Esophagus squamous epithelium (tissue), 5 donors: ENCODE results near the gene DIDO1. TPM values are rescaled to one million over a fixed set of nuclear protein-coding genes. Genes with fewer than 3 reads are reported as not detected.

Experiments used
- DNase-seq: peaks from one replicate; lab custom pipeline; 2025; lab: John Stamatoyannopoulos, UW
- H3K27ac ChIP-seq, 4 donors: fragments of 200-600 bp; sonication (generic); one replicate each; pipeline ENCODE4 v1.5.1; 2016 to 2019; ENCODE audit warnings: mild to moderate bottlenecking in 1 of 4
- H3K27me3 ChIP-seq, 4 donors: fragments of 200-600 bp; sonication (generic); 1 replicate in 3 of 4; 2 replicates in 1 of 4; pipeline versions ENCODE4 v1.5.1 to v1.6.0; 2017 to 2021; ENCODE audit warnings: antibody characterized with exemption in 1 of 4
- H3K36me3 ChIP-seq, 3 donors: fragments of 200-600 bp; sonication (generic); one replicate each; pipeline ENCODE4 v1.5.1; 2016 to 2019
- H3K4me1 ChIP-seq, 3 donors: fragments of 200-600 bp; sonication (generic); one replicate each; pipeline ENCODE4 v1.5.1; 2017 to 2019
- H3K4me3 ChIP-seq, 4 donors: fragments of 200-600 bp; sonication (generic); 1 replicate in 3 of 4; 2 replicates in 1 of 4; pipeline ENCODE4 v1.5.1; 2016 to 2019; ENCODE audit warnings: mild to moderate bottlenecking in 2 of 4, moderate library complexity in 1 of 4
- H3K9me3 ChIP-seq, 3 donors: fragments of 200-600 bp; sonication (generic); one replicate each; pipeline ENCODE4 v1.5.1; 2016 to 2019
- CTCF ChIP-seq, 6 experiments: fragments of 450-650 bp in 4 of 6; fragments of 200-600 bp in 2 of 6; sonication (generic) in 2 of 6; IDR thresholded peaks; one replicate each; pipeline ENCODE4 v1.5.1; 2016 to 2019; ENCODE audit warnings: antibody characterized with exemption in 6 of 6, mild to moderate bottlenecking in 4 of 6, moderate library complexity in 4 of 6
- POLR2A ChIP-seq, 4 donors: fragments of 450-650 bp; IDR thresholded peaks; one replicate each; pipeline ENCODE4 v1.6.1; 2017; ENCODE audit warnings: antibody characterized with exemption in 4 of 4, mild to moderate bottlenecking in 4 of 4, moderate library complexity in 3 of 4
- WGBS, 2 donors: methylation state at CpG; one replicate each; pipeline ENCODE4 v1.1.5; 2018; 5-methylcytosine and 5-hydroxymethylcytosine counted together
- intact Hi-C: fragments of 100-400 bp; cut with DNase I; formaldehyde crosslinking; loops from one replicate; pipeline ENCODE4 v1.15.0; 2022
- total RNA-seq, 4 donors: library from RNA; depleted of rRNA; stranded (reverse); fragments of >200 nt; gene quantifications; one replicate each; pipeline ENCODE4 v1.1.0, GENCODE V29; 2016
- donor health status: DM: yes; HTN: yes; CAD: no.

The DIDO1 gene
- total RNA-seq, 4 donors from 2014 or later = 27.6 to 57.8 (median 36.7) TPM

- H3K27ac ChIP-seq = peak overlapping the region; percentile 97 to 100 (median 98)
- 0% methylated on average over 1 to 2 of the region's 92 CpGs for WGBS, 2 donors
- H3K4me1 ChIP-seq = peaks cover 32 to 82% (median 39%) of the 10 kb centered on the region in 3 donors
- peak; percentile 79 for DNase-seq
- H3K27me3 ChIP-seq = no peaks in the 10 kb centered on the region
- no peaks in the 10 kb centered on the region for H3K9me3 ChIP-seq
- peaks cover 0 to 52% (median 7%) of the 10 kb centered on the region in 3 donors for H3K36me3 ChIP-seq
- peak overlapping the region; percentile 70 to 99 (median 90) for H3K4me3 ChIP-seq
- TF ChIP-seq POLR2A (IDR thresholded peaks at IDR 0.05) = peak in 3 of 4 donors; percentile 41 to 81 (median 61)
- TF ChIP-seq CTCF (IDR thresholded peaks at IDR 0.05) = peak in 2 of 6 experiments; percentile 6 to 22
- intact Hi-C loops = no loop called here
Observed at GRCh38 chr20:62937268-62938104, 11.2 kb upstream of the DIDO1 start.

- no peak for TF ChIP-seq POLR2A (IDR thresholded peaks at IDR 0.05)
- TF ChIP-seq CTCF (IDR thresholded peaks at IDR 0.05) = no peak
- Histone ChIP-seq H3K27ac (no peak overlapping the region), H3K27me3 (no peaks in the 10 kb centered on the region), H3K4me3 (peak overlapping the region in 3 of 4 donors; percentile 83 to 99 (median 96)), H3K4me1 (peaks cover 32 to 73% (median 39%) of the 10 kb centered on the region in 3 donors), H3K9me3 (no peaks in the 10 kb centered on the region), H3K36me3 (peaks cover 0 to 42% (median 5%) of the 10 kb centered on the region in 3 donors)
- WGBS, 2 donors = 86 to 90% methylated on average over 15 to 22 of the region's 22 CpGs
- no peak for DNase-seq
- intact Hi-C loops = no loop called here
Observed at GRCh38 chr20:62935968-62936585, 9.8 kb upstream of the DIDO1 start.

GRCh38 chr20:62935204-62935967 is 9.1 kb upstream of the DIDO1 start:
- Histone ChIP-seq H3K4me1 (peaks cover 32 to 73% (median 33%) of the 10 kb centered on the region in 3 donors), H3K4me3 (peak overlapping the region in 1 of 4 donors; percentile 99), H3K9me3 (no peaks in the 10 kb centered on the region), H3K27me3 (no peaks in the 10 kb centered on the region), H3K36me3 (peaks cover 0 to 35% (median 0%) of the 10 kb centered on the region in 3 donors), H3K27ac (no peak overlapping the region)
- intact Hi-C loops = no loop called here
- DNase-seq = no peak
- no peak for TF ChIP-seq CTCF (IDR thresholded peaks at IDR 0.05)
- TF ChIP-seq POLR2A (IDR thresholded peaks at IDR 0.05) = no peak
- 79 to 83% methylated on average over 12 of the region's 12 CpGs for WGBS, 2 donors

GRCh38 chr20:62933966-62934365 is 7.7 kb upstream of the DIDO1 start:
- H3K27ac ChIP-seq = no peak overlapping the region
- no peaks in the 10 kb centered on the region for H3K9me3 ChIP-seq
- DNase-seq = no peak
- peaks cover 20 to 73% (median 30%) of the 10 kb centered on the region in 3 donors for H3K4me1 ChIP-seq
- 68 to 76% methylated on average over 3 of the region's 3 CpGs for WGBS, 2 donors
- intact Hi-C loops = no loop called here
- H3K36me3 ChIP-seq = peaks cover 0 to 34% (median 0%) of the 10 kb centered on the region in 3 donors
- no peaks in the 10 kb centered on the region for H3K27me3 ChIP-seq
- TF ChIP-seq CTCF (IDR thresholded peaks at IDR 0.05) = no peak
- no peak for TF ChIP-seq POLR2A (IDR thresholded peaks at IDR 0.05)
- no peak overlapping the region for H3K4me3 ChIP-seq
